Endothelial cell of umbilical vein (primary cell): Measurements from ENCODE around the gene SPPL3. TPM values are rescaled to one million over a fixed set of nuclear protein-coding genes. Genes with fewer than 3 reads are reported as not detected.

Experiments used
- Bru-seq: library from RNA; stranded (reverse); fragments of 400-500 nt; gene quantifications from one replicate; lab custom pipeline; 2021; lab: Mats Ljungman, UMichigan
- BruChase-seq, 2 experiments: library from RNA; stranded (reverse); fragments of 400-500 nt; gene quantifications; one replicate each; lab custom pipeline; 2021; lab: Mats Ljungman, UMichigan
- BruUV-seq: library from RNA; stranded (reverse); fragments of 400-500 nt; replicated peaks from 2 replicates; lab custom pipeline; 2021; lab: Mats Ljungman, UMichigan
- CTCF ChIA-PET: fragments of 300-600, 350-600 bp; sonication (Branson Sonifier 250); formaldehyde crosslinking; loops from one replicate; lab custom pipeline; 2021; ENCODE audit warnings: antibody characterized with exemption, inconsistent platforms; lab: Charles Lee
- POLR2A ChIA-PET: fragments of 300-600, 350-600 bp; sonication (Branson Sonifier 250); formaldehyde crosslinking; loops from one replicate; lab custom pipeline; 2021; ENCODE audit warnings: antibody characterized with exemption, inconsistent platforms; lab: Charles Lee
- DNase-seq: peaks from one replicate; pipeline ENCODE4 v3.0.0-alpha.2; 2011; ENCODE audit warnings: low read depth, low spot score
- FAIRE-seq: peaks from 2 replicates; lab custom pipeline; 2011; peaks lifted over from hg19 to GRCh38; lab: Jason Lieb, UNC
- H2AFZ ChIP-seq: 2 replicates; pipeline ENCODE4 v1.6.0; 2012; ENCODE audit warnings: low read depth, low read length, control low read depth, inconsistent platforms
- H3K27ac ChIP-seq: 2 replicates; pipeline ENCODE4 v1.5.1; 2011; ENCODE audit warnings: low read depth, mild to moderate bottlenecking, control low read depth, low read length, moderate library complexity; ENCODE audit not compliant: insufficient read depth
- H3K27me3 ChIP-seq, 2 experiments: 2 replicates each; pipeline versions ENCODE4 v1.6.0 to v1.6.1; 2011; ENCODE audit warnings: low read length in 2 of 2, mixed read lengths in 1 of 2; ENCODE audit not compliant: control insufficient read depth in 2 of 2, insufficient read depth in 2 of 2
- H3K36me3 ChIP-seq, 2 experiments: 2 replicates in 1 of 2; 3 replicates in 1 of 2; pipeline ENCODE4 v1.5.1; 2011; ENCODE audit warnings: low read length in 2 of 2, mild to moderate bottlenecking in 1 of 2, moderate library complexity in 1 of 2; ENCODE audit not compliant: control insufficient read depth in 2 of 2, insufficient read depth in 2 of 2; ENCODE audit errors: extremely low read depth in 1 of 2
- H3K4me1 ChIP-seq: 3 replicates; pipeline ENCODE4 v1.5.1; 2011; ENCODE audit warnings: mild to moderate bottlenecking, low read length; ENCODE audit not compliant: control insufficient read depth, insufficient read depth; ENCODE audit errors: extremely low read depth
- H3K4me2 ChIP-seq: 2 replicates; pipeline ENCODE4 v1.6.1; 2011; ENCODE audit warnings: low read length, control low read depth, mixed read lengths; ENCODE audit not compliant: insufficient read depth
- H3K4me3 ChIP-seq, 3 experiments: fragments of 200-600 bp in 1 of 3; sonication (generic), shearing (Covaris generic) in 1 of 3; replicated peaks in 1 of 3; 2 replicates each; pipeline ENCODE4 v1.5.1; 2011 to 2016; ENCODE audit warnings: control low read depth in 3 of 3, low read length in 3 of 3, mild to moderate bottlenecking in 2 of 3, inconsistent platforms in 1 of 3, low read depth in 1 of 3, moderate library complexity in 1 of 3; ENCODE audit not compliant: insufficient read depth in 1 of 3
- H3K79me2 ChIP-seq: 2 replicates; pipeline ENCODE4 v1.6.0; 2012; ENCODE audit warnings: low read length, inconsistent platforms; ENCODE audit not compliant: control insufficient read depth, insufficient read depth
- H3K9ac ChIP-seq: replicated peaks from 2 replicates; pipeline ENCODE3; 2011; ENCODE audit warnings: low read length, control low read depth; ENCODE audit not compliant: insufficient read depth; ENCODE audit errors: extremely low read depth
- H3K9me1 ChIP-seq: replicated peaks from 3 replicates; pipeline ENCODE4 v1.6.0; 2011; ENCODE audit warnings: mild to moderate bottlenecking, low read length; ENCODE audit not compliant: control insufficient read depth, insufficient read depth; ENCODE audit errors: extremely low read depth
- H3K9me3 ChIP-seq: replicated peaks from 2 replicates; pipeline ENCODE4 v1.5.1; 2012; ENCODE audit warnings: low read length, inconsistent platforms; ENCODE audit not compliant: control insufficient read depth, insufficient read depth
- H4K20me1 ChIP-seq: replicated peaks from 2 replicates; pipeline ENCODE3; 2011; ENCODE audit warnings: mild to moderate bottlenecking, low read length; ENCODE audit not compliant: control insufficient read depth, insufficient read depth; ENCODE audit errors: extremely low read depth
- FOS ChIP-seq: IDR thresholded peaks from 2 replicates; pipeline ENCODE4 v1.6.1; 2011; ENCODE audit warnings: mild to moderate bottlenecking, low read length, moderate library complexity, borderline replicate concordance; ENCODE audit not compliant: insufficient read depth
- GATA2 ChIP-seq: IDR thresholded peaks from 2 replicates; pipeline ENCODE4 v1.7.0; 2011; ENCODE audit warnings: low read depth, mild to moderate bottlenecking, moderate library complexity, mixed read lengths, low read length; ENCODE audit not compliant: insufficient read length, insufficient read depth
- MYC ChIP-seq: IDR thresholded peaks from one replicate; pipeline ENCODE4 v1.6.1; 2011; ENCODE audit warnings: mild to moderate bottlenecking, low read depth, low read length
- POLR2A ChIP-seq: IDR thresholded peaks from 2 replicates; pipeline ENCODE4 v1.6.1; 2012; ENCODE audit warnings: low read depth, mild to moderate bottlenecking, control low read depth, low read length
- POLR2AphosphoS5 ChIP-seq: IDR thresholded peaks from 2 replicates; pipeline ENCODE4 v1.6.1; 2012; ENCODE audit warnings: low read depth, mild to moderate bottlenecking, control low read depth, low read length, moderate library complexity; ENCODE audit not compliant: insufficient read depth
- dilution Hi-C: fragments of 300-500 bp; cut with MboI; formaldehyde crosslinking; loops from one replicate; pipeline ENCODE4 v1.15.0; 2019; ENCODE audit warnings: low sequenced_read_pairs; ENCODE audit not compliant: extremely low pct_ligation_motif_present
- intact Hi-C: fragments of 100-400 bp; cut with micrococcal nuclease; formaldehyde crosslinking; loops from one replicate; pipeline ENCODE4 v1.10.0; 2022
- long read RNA-seq: library from polyadenylated mRNA; stranded (forward); transcript quantifications from one replicate; pipeline ENCODE4 v2.0.0, GENCODE V29; 2021
- polyA minus RNA-seq, 3 experiments: library from RNA; depleted of rRNA, polyadenylated mRNA; stranded (reverse); fragments of >200 nt; gene quantifications; 1 replicate in 1 of 3; 2 replicates in 2 of 3; pipeline ENCODE4 v1.2.3, GENCODE V29; 2011
- polyA plus RNA-seq, 4 experiments: library from polyadenylated mRNA; depleted of rRNA in 3 of 4; stranded (reverse) in 3 of 4; unstranded in 1 of 4; fragments of >200 nt; gene quantifications; 2 replicates each; pipeline versions ENCODE4 v1.2.1 to v1.2.3, GENCODE V29; 2011 to 2012; ENCODE audit warnings: missing spikeins in 1 of 4
- total RNA-seq: library from RNA; stranded (reverse); gene quantifications from 2 replicates; pipeline ENCODE4 v1.2.3, GENCODE V29; 2021
- TF ChIP-seq, protein P1 (sequence below): IDR thresholded peaks from 2 replicates; pipeline ENCODE4 v1.6.1; 2011; ENCODE audit not compliant: insufficient read depth, insufficient read length
- TF ChIP-seq, protein P2 (sequence below), 2 donors: IDR thresholded peaks; 1 replicate in 1 of 2; 2 replicates in 1 of 2; pipeline ENCODE4 v1.5.1; 2011; ENCODE audit warnings: low read length in 2 of 2, mild to moderate bottlenecking in 2 of 2, moderate library complexity in 2 of 2, control low read depth in 1 of 2, inconsistent platforms in 1 of 2, low read depth in 1 of 2; ENCODE audit not compliant: insufficient read depth in 1 of 2; ENCODE audit errors: extremely low read depth in 1 of 2

The SPPL3 gene
- 38.2 and 53.0 TPM in 2 replicates for total RNA-seq
- polyA plus RNA-seq, result 23.0 and 30.6 TPM in 2 replicates
- polyA plus RNA-seq (2011; cell fraction: cytosol; rRNA removed), result 19.4 and 19.5 TPM in 2 replicates
- polyA plus RNA-seq (2011; cell fraction: nucleus; rRNA removed), result 17.1 and 21.3 TPM in 2 replicates
- 26.3 and 32.2 TPM in 2 replicates for polyA plus RNA-seq (2012)
- polyA minus RNA-seq, result 50.4 and 66.1 TPM in 2 replicates
- 20.2 TPM for polyA minus RNA-seq (2011; cell fraction: cytosol; rRNA and poly(A)+ RNA removed)
- polyA minus RNA-seq (2011; cell fraction: nucleus; rRNA and poly(A)+ RNA removed), result 20.1 and 24.2 TPM in 2 replicates
- percentile 85 among the genes with signal in this experiment for Bru-seq, nascent RNA
- percentile 77 among the genes with signal in this experiment for BruChase-seq, experiment 1, labeled RNA remaining after a 6-hour chase
- percentile 77 among the genes with signal in this experiment for BruChase-seq, experiment 2, labeled RNA remaining after a 2-hour chase
- long read RNA-seq, full-length matches to known transcripts, result 81 of 110 reads
- long read RNA-seq, partial matches to known transcripts, result 7 of 110 reads
- long read RNA-seq, other reads (novel, unspliced or antisense), result 22 of 110 reads

DNA sequence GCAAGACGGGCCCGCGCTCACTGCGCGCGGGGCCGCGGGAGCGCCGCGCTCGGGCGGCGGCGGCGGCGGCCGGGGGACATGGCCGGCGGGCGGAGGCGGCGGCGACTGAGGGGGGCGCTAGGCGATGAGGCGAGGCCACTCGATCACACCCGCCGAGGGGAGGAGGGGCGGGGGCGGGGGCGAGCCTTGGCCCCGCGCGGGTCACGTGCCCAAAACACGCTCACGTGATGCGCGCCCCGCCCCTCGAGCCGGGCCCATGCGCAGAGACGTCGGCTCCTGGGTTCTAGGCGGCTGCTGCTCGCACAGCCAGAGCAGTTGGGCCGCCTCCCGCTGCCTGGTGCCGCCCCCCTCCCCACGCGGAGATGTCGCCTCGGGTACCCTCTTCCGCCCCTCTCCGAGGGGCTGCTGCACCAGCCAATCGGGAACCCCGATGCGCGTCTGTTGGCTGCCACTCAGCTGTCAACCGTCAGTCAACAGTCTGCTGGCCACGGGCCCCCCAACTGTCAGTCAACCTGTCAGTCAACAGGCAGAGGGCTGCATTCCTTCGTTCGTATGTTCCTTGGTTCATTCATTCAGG, at the start of gene SPPL3:
Gene SPPL3, minus strand, starts transcription at position 162 of the 577 bp plus-strand sequence. CDS start 491 bp downstream, outside the sequence.
- Histone ChIP-seq H3K4me3 (peak within 1 kb of the TSS; percentile 45 to 92 (median 69)), H3K4me1 (peaks cover 9% of the 10 kb centered on the region), H3K79me2 (peaks cover 38% of the 10 kb centered on the region), H3K9ac (peak within 1 kb of the TSS; percentile 60), H2AFZ (peak within 1 kb of the TSS; percentile 92), H3K9me3 (no peaks in the 10 kb centered on the region), H4K20me1 (peaks cover 4% of the 10 kb centered on the region), H3K4me2 (peak within 1 kb of the TSS; percentile 88), H3K9me1 (no peaks in the 10 kb centered on the region), H3K27me3 (no peaks in the 10 kb centered on the region), H3K36me3 (no peaks in the 10 kb centered on the region), H3K27ac (no peak within 1 kb of the TSS)
- BruUV-seq, result no TSS peak
- ChIA-PET POLR2A (interaction anchor here (0.7 to 0.9 kb wide), 2 partner anchors 13 to 392 kb away, joined by 3 to 4 read pairs; partner anchors contain the start of gene CAMKK2), CTCF (interaction anchor here (1.1 kb wide), 1 partner anchor 222 kb away, joined by 4 read pairs; no protein-coding TSS in a partner anchor)
- no peak for FAIRE-seq
- dilution Hi-C loops (no loop called here), intact Hi-C loops (loop anchor here (1.0 kb wide), 1 partner anchor 121 kb away; no protein-coding TSS in a partner anchor)
- TF ChIP-seq GATA2, result no peak
- no peak for TF ChIP-seq FOS
- TF ChIP-seq POLR2AphosphoS5, result peak; percentile 85
- TF ChIP-seq, protein P1, sequence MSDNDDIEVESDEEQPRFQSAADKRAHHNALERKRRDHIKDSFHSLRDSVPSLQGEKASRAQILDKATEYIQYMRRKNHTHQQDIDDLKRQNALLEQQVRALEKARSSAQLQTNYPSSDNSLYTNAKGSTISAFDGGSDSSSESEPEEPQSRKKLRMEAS, result peak; percentile 96
- TF ChIP-seq, protein P2, sequence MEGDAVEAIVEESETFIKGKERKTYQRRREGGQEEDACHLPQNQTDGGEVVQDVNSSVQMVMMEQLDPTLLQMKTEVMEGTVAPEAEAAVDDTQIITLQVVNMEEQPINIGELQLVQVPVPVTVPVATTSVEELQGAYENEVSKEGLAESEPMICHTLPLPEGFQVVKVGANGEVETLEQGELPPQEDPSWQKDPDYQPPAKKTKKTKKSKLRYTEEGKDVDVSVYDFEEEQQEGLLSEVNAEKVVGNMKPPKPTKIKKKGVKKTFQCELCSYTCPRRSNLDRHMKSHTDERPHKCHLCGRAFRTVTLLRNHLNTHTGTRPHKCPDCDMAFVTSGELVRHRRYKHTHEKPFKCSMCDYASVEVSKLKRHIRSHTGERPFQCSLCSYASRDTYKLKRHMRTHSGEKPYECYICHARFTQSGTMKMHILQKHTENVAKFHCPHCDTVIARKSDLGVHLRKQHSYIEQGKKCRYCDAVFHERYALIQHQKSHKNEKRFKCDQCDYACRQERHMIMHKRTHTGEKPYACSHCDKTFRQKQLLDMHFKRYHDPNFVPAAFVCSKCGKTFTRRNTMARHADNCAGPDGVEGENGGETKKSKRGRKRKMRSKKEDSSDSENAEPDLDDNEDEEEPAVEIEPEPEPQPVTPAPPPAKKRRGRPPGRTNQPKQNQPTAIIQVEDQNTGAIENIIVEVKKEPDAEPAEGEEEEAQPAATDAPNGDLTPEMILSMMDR (IDR thresholded peaks at IDR 0.05; ENCODE audit: extremely low read depth in 1 of 2, insufficient read depth in 1 of 2, low read depth in 1 of 2, low read length in 2 of 2), result no peak
- peak; percentile 67 for TF ChIP-seq POLR2A
- no peak for TF ChIP-seq MYC
- peak; percentile 86 for DNase-seq
